Measurements from ENCODE around the gene BPIFA2. TPM values are rescaled to one million over a fixed set of nuclear protein-coding genes. Genes with fewer than 3 reads are reported as not detected.

BPIFA2 gene, protein sequence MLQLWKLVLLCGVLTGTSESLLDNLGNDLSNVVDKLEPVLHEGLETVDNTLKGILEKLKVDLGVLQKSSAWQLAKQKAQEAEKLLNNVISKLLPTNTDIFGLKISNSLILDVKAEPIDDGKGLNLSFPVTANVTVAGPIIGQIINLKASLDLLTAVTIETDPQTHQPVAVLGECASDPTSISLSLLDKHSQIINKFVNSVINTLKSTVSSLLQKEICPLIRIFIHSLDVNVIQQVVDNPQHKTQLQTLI
- total RNA-seq (2022; extraction: Qiagen RNA extraction), result 0.11 TPM in 1 of 5 replicates, not detected in the others

DNA sequence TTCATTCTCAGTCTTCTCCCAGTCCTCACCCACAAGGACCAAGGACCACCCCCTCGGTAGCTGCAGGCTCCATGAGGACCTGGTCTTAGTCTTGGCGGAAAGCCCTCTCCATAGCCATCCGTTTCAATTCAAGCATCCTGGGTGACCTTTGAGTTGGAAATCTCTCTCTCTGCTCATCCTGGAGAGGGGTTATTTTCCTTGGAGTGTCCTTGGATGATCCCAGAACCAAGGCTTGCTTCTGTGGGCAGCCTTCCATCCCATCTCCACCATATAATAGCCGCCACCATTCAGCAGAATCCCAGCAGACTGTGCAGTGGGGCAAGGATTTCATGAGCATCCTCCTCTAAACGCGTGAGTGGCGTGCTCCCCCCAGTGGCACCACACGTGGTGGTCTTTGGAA is at the start of gene BPIFA2:
TSS of gene BPIFA2 (plus strand) at position 301 of the 400 bp plus-strand sequence. CDS start 987 bp downstream, outside the sequence.

DNA sequence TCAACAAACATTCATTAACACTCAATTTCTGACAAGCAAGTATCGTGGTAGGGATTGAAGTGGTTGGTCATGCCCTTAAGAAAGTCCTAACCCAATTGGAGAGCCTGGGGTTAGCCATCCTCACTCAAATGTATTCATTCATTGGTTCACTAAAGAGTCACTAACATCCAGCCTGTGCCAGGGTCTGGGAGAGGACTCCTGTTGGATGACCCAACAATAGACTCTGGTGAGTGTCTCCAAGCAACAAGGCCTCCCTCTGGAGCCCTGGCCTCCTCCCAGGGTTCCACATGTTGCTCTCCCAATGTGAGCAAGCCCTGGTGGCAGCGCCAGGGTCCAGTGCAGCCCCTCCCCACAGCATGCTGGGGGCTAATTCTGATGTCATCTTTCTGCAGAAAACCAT is 49.1 kb downstream of the BPIFA2 start, which contains the start of gene BPIFA3:
TSS of gene BPIFA3 (plus strand) at position 301 of the 400 bp plus-strand sequence. CDS start 185 bp downstream, outside the sequence.

Other genes with a start within 250 kb of the BPIFA2 start
- not detected in 5 replicates for gene SUN5, start 163.7 kb upstream of the BPIFA2 start, total RNA-seq (2022; extraction: Qiagen RNA extraction)
- not detected in 5 replicates for gene BPIFB2, start 160.5 kb upstream of the BPIFA2 start, total RNA-seq (2022; extraction: Qiagen RNA extraction)
- gene BPIFB6, start 136.5 kb upstream of the BPIFA2 start, total RNA-seq (2022; extraction: Qiagen RNA extraction), result not detected in 5 replicates
- not detected in 5 replicates for gene BPIFB3, start 114.3 kb upstream of the BPIFA2 start, total RNA-seq (2022; extraction: Qiagen RNA extraction)
- not detected in 5 replicates for gene BPIFB4, start 88.5 kb upstream of the BPIFA2 start, total RNA-seq (2022; extraction: Qiagen RNA extraction)
- gene BPIFA3, start 49.2 kb downstream of the BPIFA2 start, total RNA-seq (2022; extraction: Qiagen RNA extraction), result not detected in 5 replicates
- gene BPIFA1, start 67.8 kb downstream of the BPIFA2 start, total RNA-seq (2022; extraction: Qiagen RNA extraction), result not detected in 5 replicates
- gene BPIFB1, start 115.1 kb downstream of the BPIFA2 start, total RNA-seq (2022; extraction: Qiagen RNA extraction), result 0.03 to 0.15 TPM (median 0.07 TPM) in 5 replicates
- gene CDK5RAP1, start 233.4 kb downstream of the BPIFA2 start, total RNA-seq (2022; extraction: Qiagen RNA extraction), result 29.6 to 33.9 TPM (median 31.5 TPM) in 5 replicates

Data from A549 treated with AZD2906 at 1 μM for 4 hours (cell line).